Spleen (tissue), 11 donors: Measurements from ENCODE around the gene MCM3. TPM values are rescaled to one million over a fixed set of nuclear protein-coding genes. Genes with fewer than 3 reads are reported as not detected.

Source experiments
- DNase-seq: peaks from one replicate; pipeline ENCODE4 v3.0.0-alpha.2; 2020
- H3K27ac ChIP-seq, 8 donors: fragments of 200-600 bp; sonication (generic) in 7 of 8; 1 replicate in 4 of 8; 2 replicates in 4 of 8; pipeline versions ENCODE4 v1.5.0 to v1.8.0; 2016 to 2021; ENCODE audit warnings: inconsistent platforms in 4 of 8, mild to moderate bottlenecking in 4 of 8, moderate library complexity in 1 of 8
- H3K27me3 ChIP-seq, 7 donors: fragments of 200-600 bp; sonication (generic) in 6 of 7; replicated peaks in 1 of 7; 1 replicate in 4 of 7; 2 replicates in 3 of 7; pipeline versions ENCODE4 v1.5.0 to v1.8.0; 2016 to 2021; ENCODE audit warnings: inconsistent platforms in 3 of 7, mild to moderate bottlenecking in 1 of 7
- H3K36me3 ChIP-seq, 6 donors: fragments of 200-600 bp; sonication (generic) in 5 of 6; 1 replicate in 4 of 6; 2 replicates in 2 of 6; pipeline versions ENCODE4 v1.5.0 to v1.8.0; 2016 to 2021; ENCODE audit warnings: inconsistent platforms in 2 of 6
- H3K4me1 ChIP-seq, 6 donors: fragments of 200-600 bp; sonication (generic) in 5 of 6; 1 replicate in 3 of 6; 2 replicates in 3 of 6; pipeline versions ENCODE4 v1.5.0 to v1.8.0; 2016 to 2021; ENCODE audit warnings: inconsistent platforms in 3 of 6
- H3K4me3 ChIP-seq, 8 donors: fragments of 200-600 bp; sonication (generic) in 7 of 8; 1 replicate in 4 of 8; 2 replicates in 4 of 8; pipeline versions ENCODE4 v1.5.0 to v1.8.0; 2016 to 2021; ENCODE audit warnings: inconsistent platforms in 4 of 8, mild to moderate bottlenecking in 4 of 8, moderate library complexity in 2 of 8
- H3K9me3 ChIP-seq, 8 donors: fragments of 200-600 bp; sonication (generic) in 7 of 8; 1 replicate in 4 of 8; 2 replicates in 4 of 8; pipeline versions ENCODE4 v1.5.0 to v1.8.0; 2016 to 2021; ENCODE audit warnings: inconsistent platforms in 4 of 8
- POLR2A ChIP-seq, 3 donors: fragments of 450-650 bp; IDR thresholded peaks; one replicate each; pipeline ENCODE4 v1.5.1; 2017; ENCODE audit warnings: antibody characterized with exemption in 3 of 3, mild to moderate bottlenecking in 1 of 3
- POLR2AphosphoS5 ChIP-seq, 3 donors: sonication (generic); formaldehyde crosslinking; IDR thresholded peaks; one replicate each; pipeline ENCODE4 v1.5.1; 2017; ENCODE audit warnings: antibody characterized with exemption in 3 of 3
- WGBS, 5 donors: extraction: QIAGEN DNeasy Blood & Tissue Kit in 3 of 5; methylation state at CpG; one replicate each; pipeline versions ENCODE4 v1.1.5 to v1.1.7; 2013 to 2018; 5-methylcytosine and 5-hydroxymethylcytosine counted together
- intact Hi-C: fragments of 100-400 bp; cut with DNase I; formaldehyde crosslinking; loops from one replicate; pipeline ENCODE4 v1.15.0; 2023; ENCODE audit warnings: low total_unique reads
- polyA plus RNA-seq, 3 donors: library from polyadenylated mRNA; stranded (reverse); fragments of 200-250 nt; gene quantifications; one replicate each; pipeline ENCODE4 v1.2.1, GENCODE V29; 2013
- total RNA-seq, 7 donors: library from RNA; depleted of rRNA in 3 of 7; stranded (reverse); fragments of >200 nt in 3 of 7; fragmentation: NEBNext Ultra II Directional in 4 of 7; extraction: Animal tissue kit (Norgen Biotek cat#: 25700) in 4 of 7; gene quantifications; one replicate each; pipeline versions ENCODE4 v1.1.0 to v1.2.1, GENCODE V29; 2016 to 2021
- TF ChIP-seq, protein P1 (sequence below), 11 experiments: fragments of 200-600 bp in 7 of 11; fragments of 450-650 bp in 4 of 11; sonication (generic) in 4 of 11; IDR thresholded peaks in 8 of 11; conservative IDR thresholded peaks in 3 of 11; 1 replicate in 7 of 11; 2 replicates in 4 of 11; pipeline versions ENCODE4 v1.4.0 to v1.8.0; 2016 to 2021; ENCODE audit warnings: antibody characterized with exemption in 11 of 11, inconsistent platforms in 4 of 11, mild to moderate bottlenecking in 1 of 11
- donor health status: healthy with polysubstance abuse.
- donor health status: DM: no; HTN: no; CAD: no; lungs with moderate emphysema.
- donor health status: DM: no; HTN: no; CAD: no.
- donor health status: Bipolar disorder and iron deficiency.
- donor health status: healthy.
- donor health status: DM: no; HTN: no; CAD: no.
- donor health status: DM: yes; HTN: yes; CAD: no.

The MCM3 gene
- total and polyA plus RNA-seq, 10 donors: 21.1 to 48.6 (median 36.4) TPM

DNA sequence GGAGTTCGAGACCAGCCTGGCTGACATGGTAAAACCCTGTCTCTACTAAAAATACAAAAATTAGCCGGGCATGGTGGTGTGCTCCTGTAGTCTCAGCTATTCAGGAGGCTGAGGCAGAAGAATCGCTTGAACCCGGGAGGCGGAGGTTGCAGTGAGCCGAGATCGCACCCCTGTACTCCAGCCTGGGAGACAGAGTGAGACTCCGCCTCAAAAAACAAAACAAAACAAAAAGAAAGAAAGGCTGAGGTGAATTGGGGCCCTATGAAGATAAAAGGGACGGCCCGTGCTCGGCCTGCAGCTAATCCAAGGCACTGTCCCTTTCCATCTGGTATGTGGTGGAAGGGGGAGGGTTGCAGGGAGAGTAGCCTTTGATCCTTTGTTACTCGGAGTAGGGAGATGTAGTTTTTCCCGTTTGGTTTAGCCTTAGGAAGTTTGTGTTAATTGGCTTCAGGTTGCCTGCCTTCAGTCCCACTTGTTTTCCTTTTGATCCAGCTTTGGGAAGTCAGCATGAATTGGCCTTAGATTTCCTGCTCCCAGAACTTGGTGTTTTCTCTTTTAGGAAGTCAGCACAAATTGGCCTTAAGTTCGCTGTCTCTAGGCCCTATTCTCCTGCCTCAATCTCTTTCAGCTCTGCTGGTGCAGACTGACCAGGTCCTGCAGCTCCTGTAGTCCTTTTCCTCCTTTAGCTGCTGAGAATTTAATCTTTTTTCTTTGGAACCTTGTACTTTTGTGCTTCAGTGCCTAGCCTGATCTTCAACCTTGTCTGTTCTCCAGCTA lies 41.3 kb upstream of the MCM3 start:
- no peaks in the 10 kb centered on the region for H3K36me3 ChIP-seq
- H3K27me3 ChIP-seq: no peaks in the 10 kb centered on the region
- peaks cover 0 to 4% (median 0%) of the 10 kb centered on the region in 6 donors for H3K4me1 ChIP-seq
- H3K27ac ChIP-seq: no peak overlapping the region
- no peaks in the 10 kb centered on the region for H3K9me3 ChIP-seq
- DNase-seq: no peak
- no peak overlapping the region for H3K4me3 ChIP-seq
- no peak for TF ChIP-seq POLR2AphosphoS5 (IDR thresholded peaks at IDR 0.05)
- no peak for TF ChIP-seq POLR2A (IDR thresholded peaks at IDR 0.05)
- TF ChIP-seq, protein P1, sequence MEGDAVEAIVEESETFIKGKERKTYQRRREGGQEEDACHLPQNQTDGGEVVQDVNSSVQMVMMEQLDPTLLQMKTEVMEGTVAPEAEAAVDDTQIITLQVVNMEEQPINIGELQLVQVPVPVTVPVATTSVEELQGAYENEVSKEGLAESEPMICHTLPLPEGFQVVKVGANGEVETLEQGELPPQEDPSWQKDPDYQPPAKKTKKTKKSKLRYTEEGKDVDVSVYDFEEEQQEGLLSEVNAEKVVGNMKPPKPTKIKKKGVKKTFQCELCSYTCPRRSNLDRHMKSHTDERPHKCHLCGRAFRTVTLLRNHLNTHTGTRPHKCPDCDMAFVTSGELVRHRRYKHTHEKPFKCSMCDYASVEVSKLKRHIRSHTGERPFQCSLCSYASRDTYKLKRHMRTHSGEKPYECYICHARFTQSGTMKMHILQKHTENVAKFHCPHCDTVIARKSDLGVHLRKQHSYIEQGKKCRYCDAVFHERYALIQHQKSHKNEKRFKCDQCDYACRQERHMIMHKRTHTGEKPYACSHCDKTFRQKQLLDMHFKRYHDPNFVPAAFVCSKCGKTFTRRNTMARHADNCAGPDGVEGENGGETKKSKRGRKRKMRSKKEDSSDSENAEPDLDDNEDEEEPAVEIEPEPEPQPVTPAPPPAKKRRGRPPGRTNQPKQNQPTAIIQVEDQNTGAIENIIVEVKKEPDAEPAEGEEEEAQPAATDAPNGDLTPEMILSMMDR (IDR thresholded peaks at IDR 0.05 in 8 of 11, conservative IDR thresholded peaks at IDR 0.05 in 3 of 11): no peak
- 82 to 95% (median 87%) methylated on average over 14 of the region's 14 CpGs for whole genome bisulfite sequencing, 5 donors
- intact Hi-C loops: no loop called here

DNA sequence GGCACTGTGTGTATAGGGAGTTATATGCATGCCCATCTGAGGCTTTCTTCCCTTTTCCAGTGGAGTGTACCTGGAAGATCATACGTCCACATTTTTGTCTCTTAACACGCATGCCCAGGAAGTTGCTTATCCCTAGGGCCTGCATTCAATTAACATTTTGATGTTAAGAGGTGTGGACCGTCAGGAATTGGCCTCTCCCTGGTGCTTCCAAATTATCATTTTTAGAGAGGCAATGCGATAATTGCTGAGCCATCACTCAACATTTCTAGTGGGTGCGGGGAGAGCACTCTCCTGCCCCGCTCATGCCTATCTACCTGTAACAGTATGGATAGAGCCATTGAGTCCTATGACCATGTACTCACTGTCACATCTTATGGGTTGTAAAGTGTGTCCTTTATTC lies 39.6 kb upstream of the MCM3 start:
- no peaks in the 10 kb centered on the region for H3K9me3 ChIP-seq
- no peak for TF ChIP-seq POLR2A (IDR thresholded peaks at IDR 0.05)
- no peaks in the 10 kb centered on the region for H3K36me3 ChIP-seq
- 83 to 95% (median 93%) methylated on average over 6 of the region's 6 CpGs for WGBS, 5 donors
- no peak overlapping the region for H3K27ac ChIP-seq
- no peak for DNase-seq
- no peaks in the 10 kb centered on the region for H3K4me1 ChIP-seq
- H3K4me3 ChIP-seq: no peak overlapping the region
- H3K27me3 ChIP-seq: no peaks in the 10 kb centered on the region
- intact Hi-C loops: no loop called here

DNA sequence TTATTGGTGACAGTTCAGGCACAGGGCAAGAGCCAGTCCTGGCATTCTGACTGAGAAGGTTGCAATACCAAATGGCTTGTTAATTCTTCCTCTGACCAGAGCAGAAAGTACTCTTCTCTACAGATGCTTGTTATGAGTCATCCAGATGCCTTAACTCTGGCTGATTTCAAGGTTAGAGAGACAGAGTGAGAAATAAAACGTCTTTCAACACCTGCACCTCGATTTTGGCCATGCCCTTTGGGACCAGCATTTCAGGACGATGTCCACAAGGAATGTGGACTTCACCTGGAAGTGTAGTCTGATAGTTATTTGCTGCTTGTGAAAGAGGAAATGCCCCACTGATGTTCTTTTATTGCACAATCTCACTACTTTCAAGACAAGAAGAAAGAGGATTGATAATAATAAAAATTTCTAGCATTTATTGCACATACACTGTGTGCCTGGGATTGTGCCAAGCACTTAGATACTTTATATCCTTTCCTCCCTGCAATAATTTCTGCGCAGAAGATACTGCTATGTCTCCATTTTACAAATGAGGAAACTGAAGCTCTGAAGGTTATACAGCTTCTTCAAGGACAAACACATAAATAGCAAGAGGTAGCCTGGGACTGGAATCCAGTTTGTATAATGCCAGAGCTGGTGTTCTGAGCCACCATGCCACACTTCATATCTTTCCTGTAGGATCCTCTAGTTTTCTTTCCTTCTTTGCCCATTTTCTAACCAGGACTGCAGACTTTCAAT lies 33.5 kb upstream of the MCM3 start:
- peak overlapping the region in 2 of 8 donors; percentile 5 to 40 for H3K27ac ChIP-seq
- TF ChIP-seq POLR2AphosphoS5 (IDR thresholded peaks at IDR 0.05): no peak
- TF ChIP-seq POLR2A (IDR thresholded peaks at IDR 0.05): no peak
- TF ChIP-seq, protein P1 (IDR thresholded peaks at IDR 0.05 in 8 of 11, conservative IDR thresholded peaks at IDR 0.05 in 3 of 11): no peak

DNA sequence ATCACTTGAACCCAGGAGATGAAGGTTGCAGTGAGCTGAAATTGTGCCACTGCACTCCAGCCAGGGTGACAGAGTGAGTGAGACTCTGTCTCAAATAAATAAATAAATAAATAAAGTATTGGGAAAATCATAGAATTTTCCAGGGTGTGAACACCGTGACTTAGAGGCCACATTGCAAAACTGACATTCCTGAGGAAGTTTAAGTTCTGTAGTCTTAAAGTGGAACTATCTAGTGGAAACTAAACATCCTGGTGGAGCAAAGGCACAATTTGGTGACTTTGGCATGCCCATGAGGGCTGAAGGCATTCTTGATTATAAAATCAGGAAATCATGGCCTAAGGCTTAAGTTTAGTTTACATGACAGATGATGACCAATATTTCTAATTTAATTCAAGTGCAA lies 32.7 kb upstream of the MCM3 start:
- no peaks in the 10 kb centered on the region for H3K36me3 ChIP-seq
- H3K27ac ChIP-seq: no peak overlapping the region
- DNase-seq: no peak
- no peaks in the 10 kb centered on the region for H3K9me3 ChIP-seq
- H3K4me1 ChIP-seq: peaks cover 0 to 16% (median 9%) of the 10 kb centered on the region in 6 donors
- intact Hi-C loops: no loop called here
- WGBS, 5 donors: 50 to 84% (median 65%) methylated on average over 1 of the region's 1 CpG
- TF ChIP-seq POLR2A (IDR thresholded peaks at IDR 0.05) (no peak), POLR2AphosphoS5 (IDR thresholded peaks at IDR 0.05) (no peak)
- TF ChIP-seq, protein P1 (IDR thresholded peaks at IDR 0.05 in 8 of 11, conservative IDR thresholded peaks at IDR 0.05 in 3 of 11): no peak
- H3K4me3 ChIP-seq: no peak overlapping the region
- H3K27me3 ChIP-seq: no peaks in the 10 kb centered on the region

More for the DNA sequence above, 33.5 kb upstream of the MCM3 start:
- WGBS, 5 donors: 33 to 62% (median 41%) methylated on average over 4 of the region's 4 CpGs
- Histone ChIP-seq H3K4me3 (no peak overlapping the region), H3K27me3 (no peaks in the 10 kb centered on the region), H3K4me1 (peaks cover 0 to 16% (median 9%) of the 10 kb centered on the region in 6 donors), H3K36me3 (no peaks in the 10 kb centered on the region), H3K9me3 (no peaks in the 10 kb centered on the region)
- intact Hi-C loops: no loop called here
- no peak for DNase-seq
